Trophoblast cell (in vitro differentiated cells and primary cell): ENCODE measurements around the gene VPS8.

Experiments used
- DNase-seq, 2 donors: peaks; one replicate each; pipeline ENCODE4 v3.0.0-alpha.2; 2016
- H2AFZ ChIP-seq: 2 replicates; pipeline ENCODE4 v1.6.1; 2013; ENCODE audit warnings: low read length, moderate library complexity, mild to moderate bottlenecking; ENCODE audit not compliant: insufficient read depth, poor library complexity
- H2AK5ac ChIP-seq: 2 replicates; pipeline ENCODE4 v1.6.1; 2013; ENCODE audit warnings: mild to moderate bottlenecking, low read length
- H2BK120ac ChIP-seq: 2 replicates; pipeline ENCODE4 v1.6.1; 2013; ENCODE audit warnings: low read length, mild to moderate bottlenecking, moderate library complexity; ENCODE audit not compliant: insufficient read depth, poor library complexity
- H2BK12ac ChIP-seq: 2 replicates; pipeline ENCODE4 v1.6.1; 2013; ENCODE audit warnings: mild to moderate bottlenecking, low read length, moderate library complexity
- H2BK5ac ChIP-seq: 2 replicates; pipeline ENCODE4 v1.6.1; 2013; ENCODE audit warnings: low read length, low read depth, moderate library complexity, mild to moderate bottlenecking; ENCODE audit not compliant: poor library complexity
- H3K14ac ChIP-seq: 2 replicates; pipeline ENCODE4 v1.6.1; 2013; ENCODE audit warnings: mild to moderate bottlenecking, low read length
- H3K18ac ChIP-seq: 2 replicates; pipeline ENCODE4 v1.6.1; 2013; ENCODE audit warnings: mild to moderate bottlenecking, low read length
- H3K23ac ChIP-seq: 2 replicates; pipeline ENCODE4 v1.6.1; 2013; ENCODE audit warnings: low read length
- H3K27ac ChIP-seq: 2 replicates; pipeline ENCODE4 v1.5.1; 2013; ENCODE audit warnings: low read depth, mild to moderate bottlenecking, inconsistent platforms, low read length, moderate library complexity
- H3K27me3 ChIP-seq: 2 replicates; pipeline ENCODE4 v1.6.1; 2013; ENCODE audit warnings: inconsistent platforms, mild to moderate bottlenecking, low read length, moderate library complexity; ENCODE audit not compliant: insufficient read depth
- H3K36me3 ChIP-seq, 2 experiments: 1 replicate in 1 of 2; 2 replicates in 1 of 2; pipeline ENCODE4 v1.6.1; 2013; ENCODE audit warnings: low read length in 2 of 2, mild to moderate bottlenecking in 2 of 2, moderate library complexity in 1 of 2; ENCODE audit not compliant: insufficient read depth in 2 of 2, control insufficient read depth in 1 of 2
- H3K4ac ChIP-seq: 2 replicates; pipeline ENCODE4 v1.6.1; 2013; ENCODE audit warnings: low read depth, mild to moderate bottlenecking, low read length, moderate library complexity
- H3K4me1 ChIP-seq, 2 experiments: 1 replicate in 1 of 2; 2 replicates in 1 of 2; pipeline ENCODE4 v1.6.1; 2013; ENCODE audit warnings: low read length in 2 of 2, mild to moderate bottlenecking in 2 of 2, moderate library complexity in 1 of 2; ENCODE audit not compliant: insufficient read depth in 2 of 2, control insufficient read depth in 1 of 2
- H3K4me2 ChIP-seq: 2 replicates; pipeline ENCODE4 v1.6.1; 2013; ENCODE audit warnings: inconsistent platforms, mild to moderate bottlenecking, low read length, moderate library complexity
- H3K4me3 ChIP-seq: 2 replicates; pipeline ENCODE4 v1.5.1; 2013; ENCODE audit warnings: mild to moderate bottlenecking, low read depth, low read length, inconsistent platforms
- H3K79me1 ChIP-seq: one replicate; pipeline ENCODE4 v1.6.1; 2013; ENCODE audit warnings: low read length
- H3K79me2 ChIP-seq: 2 replicates; pipeline ENCODE4 v1.6.1; 2013; ENCODE audit warnings: low read length, mild to moderate bottlenecking; ENCODE audit not compliant: control insufficient read depth, insufficient read depth, poor library complexity
- H3K9ac ChIP-seq: 2 replicates; pipeline ENCODE4 v1.6.1; 2013; ENCODE audit warnings: mild to moderate bottlenecking, low read length
- H3K9me3 ChIP-seq: 2 replicates; pipeline ENCODE4 v1.6.1; 2013; ENCODE audit warnings: low read depth, mild to moderate bottlenecking, control low read depth, inconsistent platforms, low read length; ENCODE audit not compliant: insufficient read depth
- H4K12ac ChIP-seq: 2 replicates; pipeline ENCODE4 v1.6.1; 2013; ENCODE audit warnings: low read depth, mild to moderate bottlenecking, low read length, moderate library complexity
- H4K8ac ChIP-seq: 2 replicates; pipeline ENCODE4 v1.6.1; 2013; ENCODE audit warnings: low read depth, mild to moderate bottlenecking, low read length, moderate library complexity
- H4K91ac ChIP-seq: one replicate; pipeline ENCODE4 v1.6.1; 2013; ENCODE audit warnings: low read depth, mild to moderate bottlenecking, low read length, moderate library complexity
- WGBS: extraction: QIAGEN DNeasy Blood & Tissue Kit; methylation state at CpG from one replicate; pipeline ENCODE4 v1.1.7; 2013; ENCODE audit warnings: missing lambda C conversion rate; ENCODE audit not compliant: insufficient read length, insufficient coverage; ENCODE audit errors: extremely low coverage; 5-methylcytosine and 5-hydroxymethylcytosine counted together

The VPS8 gene

GRCh38 chr3:184820525-184820924 lies 8.6 kb downstream of the VPS8 start:
- H3K4ac ChIP-seq: no peak overlapping the region
- peaks cover 2% of the 10 kb centered on the region in 2 experiments for H3K36me3 ChIP-seq
- no peak overlapping the region for H3K23ac ChIP-seq
- H4K8ac ChIP-seq: no peak overlapping the region
- no peaks in the 10 kb centered on the region for H3K79me2 ChIP-seq
- no peak overlapping the region for H3K27ac ChIP-seq
- no peak overlapping the region for H3K4me3 ChIP-seq
- no peak overlapping the region for H2BK12ac ChIP-seq
- no peak overlapping the region for H3K4me2 ChIP-seq
- H2AFZ ChIP-seq: no peak overlapping the region
- no peak for DNase-seq
- no peaks in the 10 kb centered on the region for H3K27me3 ChIP-seq
- H3K4me1 ChIP-seq: no peaks in the 10 kb centered on the region
- H3K79me1 ChIP-seq: no peaks in the 10 kb centered on the region
- no peak overlapping the region for H3K18ac ChIP-seq
- H3K9me3 ChIP-seq: no peaks in the 10 kb centered on the region
- no peak overlapping the region for H3K14ac ChIP-seq
- H2BK5ac ChIP-seq: no peak overlapping the region
- no peak overlapping the region for H3K9ac ChIP-seq
- H4K91ac ChIP-seq: no peak overlapping the region
- no peak overlapping the region for H2AK5ac ChIP-seq
- no peak overlapping the region for H4K12ac ChIP-seq
- no peak overlapping the region for H2BK120ac ChIP-seq

GRCh38 chr3:184821034-184821433 lies 9.1 kb downstream of the VPS8 start:
- H2AK5ac ChIP-seq: no peak overlapping the region
- no peak overlapping the region for H3K4me2 ChIP-seq
- no peak overlapping the region for H3K27ac ChIP-seq
- H3K79me1 ChIP-seq: no peaks in the 10 kb centered on the region
- H3K27me3 ChIP-seq: no peaks in the 10 kb centered on the region
- H3K18ac ChIP-seq: no peak overlapping the region
- H2AFZ ChIP-seq: no peak overlapping the region
- no peak overlapping the region for H3K14ac ChIP-seq
- no peak overlapping the region for H2BK120ac ChIP-seq
- no peak overlapping the region for H2BK5ac ChIP-seq
- no CpG with 5 or more reads among the region's 4 CpGs for WGBS
- H3K36me3 ChIP-seq: peaks cover 2% of the 10 kb centered on the region in 2 experiments
- no peak for DNase-seq
- H3K23ac ChIP-seq: no peak overlapping the region
- no peak overlapping the region for H3K9ac ChIP-seq
- H4K91ac ChIP-seq: no peak overlapping the region
- no peak overlapping the region for H2BK12ac ChIP-seq
- no peaks in the 10 kb centered on the region for H3K79me2 ChIP-seq
- no peak overlapping the region for H3K4me3 ChIP-seq
- no peaks in the 10 kb centered on the region for H3K9me3 ChIP-seq
- no peaks in the 10 kb centered on the region for H3K4me1 ChIP-seq
- no peak overlapping the region for H3K4ac ChIP-seq
- H4K12ac ChIP-seq: no peak overlapping the region
- no peak overlapping the region for H4K8ac ChIP-seq

DNA sequence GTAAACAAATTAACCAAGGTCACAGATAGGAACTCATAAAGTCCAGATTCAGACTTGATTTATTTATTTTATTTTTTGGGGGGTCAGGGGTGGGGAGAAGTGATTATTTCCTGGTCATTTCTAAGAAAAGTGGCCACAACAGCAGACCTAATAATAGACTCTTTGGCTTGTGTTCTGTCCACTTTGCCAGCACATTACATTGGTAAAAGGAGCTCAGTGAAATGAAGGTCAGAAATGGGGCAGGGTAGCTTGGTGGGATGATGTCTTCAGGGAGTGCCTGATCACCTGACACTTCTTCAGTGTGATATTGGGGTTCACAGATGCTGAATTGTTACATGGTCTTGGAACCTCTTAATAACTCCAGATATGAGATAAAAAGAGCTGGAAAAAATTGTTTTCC lies 10.1 kb downstream of the VPS8 start:
- Histone ChIP-seq H3K23ac (no peak overlapping the region), H2AK5ac (no peak overlapping the region), H2AFZ (no peak overlapping the region), H3K4me3 (no peak overlapping the region), H3K9me3 (no peaks in the 10 kb centered on the region), H3K79me1 (no peaks in the 10 kb centered on the region), H3K4me2 (no peak overlapping the region), H3K36me3 (no peaks in the 10 kb centered on the region), H4K12ac (no peak overlapping the region), H3K27me3 (no peaks in the 10 kb centered on the region), H3K14ac (no peak overlapping the region), H2BK12ac (no peak overlapping the region), H4K91ac (no peak overlapping the region), H3K27ac (no peak overlapping the region), H3K4me1 (no peaks in the 10 kb centered on the region), H3K18ac (no peak overlapping the region), H4K8ac (no peak overlapping the region), H3K9ac (no peak overlapping the region), H2BK120ac (no peak overlapping the region), H3K79me2 (no peaks in the 10 kb centered on the region), H2BK5ac (no peak overlapping the region), H3K4ac (no peak overlapping the region)
- DNase-seq: no peak

GRCh38 chr3:184822654-184823053 lies 10.7 kb downstream of the VPS8 start:
- Histone ChIP-seq H3K27ac (no peak overlapping the region), H4K12ac (no peak overlapping the region), H3K79me2 (no peaks in the 10 kb centered on the region), H3K4me3 (no peak overlapping the region), H3K27me3 (no peaks in the 10 kb centered on the region), H4K8ac (no peak overlapping the region), H2BK120ac (no peak overlapping the region), H3K14ac (no peak overlapping the region), H2AFZ (no peak overlapping the region), H3K36me3 (no peaks in the 10 kb centered on the region), H3K9ac (no peak overlapping the region), H3K79me1 (no peaks in the 10 kb centered on the region), H4K91ac (no peak overlapping the region), H2BK5ac (no peak overlapping the region), H3K4me1 (no peaks in the 10 kb centered on the region), H3K4ac (no peak overlapping the region), H2AK5ac (no peak overlapping the region), H3K4me2 (no peak overlapping the region), H3K9me3 (no peaks in the 10 kb centered on the region), H2BK12ac (no peak overlapping the region), H3K23ac (no peak overlapping the region), H3K18ac (no peak overlapping the region)
- DNase-seq: no peak
- WGBS: no CpG with 5 or more reads among the region's 1 CpG

DNA sequence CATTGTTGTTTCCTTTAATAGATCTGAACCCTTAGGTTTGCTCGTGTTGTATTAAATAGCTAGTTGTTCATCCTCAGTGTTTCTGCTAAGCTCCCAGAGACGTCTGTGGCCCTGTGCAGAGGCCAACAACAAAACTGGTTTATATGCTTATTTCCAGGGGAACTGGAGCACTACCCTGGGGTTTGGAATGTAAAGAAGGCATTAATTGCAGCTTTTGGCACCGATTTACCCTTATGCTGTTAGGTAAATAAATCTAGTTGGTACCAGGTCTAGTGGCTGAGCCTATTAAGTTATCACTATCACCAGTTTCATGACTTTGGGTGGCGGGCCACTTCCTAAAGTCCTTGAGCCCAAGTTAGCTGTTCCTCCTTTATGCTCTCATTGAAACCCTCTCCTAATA lies 12.0 kb downstream of the VPS8 start:
- H3K4me1 ChIP-seq: no peaks in the 10 kb centered on the region
- WGBS: no CpG with 5 or more reads among the region's 4 CpGs
- no peak overlapping the region for H3K14ac ChIP-seq
- no peak overlapping the region for H4K12ac ChIP-seq
- no peak overlapping the region for H2AFZ ChIP-seq
- H3K4me3 ChIP-seq: no peak overlapping the region
- no peak for DNase-seq
- H4K8ac ChIP-seq: no peak overlapping the region
- no peaks in the 10 kb centered on the region for H3K9me3 ChIP-seq
- H2BK120ac ChIP-seq: no peak overlapping the region
- H3K4me2 ChIP-seq: no peak overlapping the region
- H3K4ac ChIP-seq: no peak overlapping the region
- H3K9ac ChIP-seq: no peak overlapping the region
- H3K27me3 ChIP-seq: no peaks in the 10 kb centered on the region
- H2BK5ac ChIP-seq: no peak overlapping the region
- H2AK5ac ChIP-seq: no peak overlapping the region
- no peaks in the 10 kb centered on the region for H3K36me3 ChIP-seq
- no peak overlapping the region for H4K91ac ChIP-seq
- H3K79me1 ChIP-seq: no peaks in the 10 kb centered on the region
- no peak overlapping the region for H3K27ac ChIP-seq
- H3K79me2 ChIP-seq: no peaks in the 10 kb centered on the region
- H3K23ac ChIP-seq: no peak overlapping the region
- H2BK12ac ChIP-seq: no peak overlapping the region
- no peak overlapping the region for H3K18ac ChIP-seq
